Epidermal melanocyte (primary cell): ENCODE data around the gene EVPL.

Source experiments
- DNase-seq: peaks from one replicate; pipeline ENCODE4 v3.0.0; 2011; ENCODE audit warnings: low spot score; ENCODE audit not compliant: insufficient read length

The EVPL gene

DNA sequence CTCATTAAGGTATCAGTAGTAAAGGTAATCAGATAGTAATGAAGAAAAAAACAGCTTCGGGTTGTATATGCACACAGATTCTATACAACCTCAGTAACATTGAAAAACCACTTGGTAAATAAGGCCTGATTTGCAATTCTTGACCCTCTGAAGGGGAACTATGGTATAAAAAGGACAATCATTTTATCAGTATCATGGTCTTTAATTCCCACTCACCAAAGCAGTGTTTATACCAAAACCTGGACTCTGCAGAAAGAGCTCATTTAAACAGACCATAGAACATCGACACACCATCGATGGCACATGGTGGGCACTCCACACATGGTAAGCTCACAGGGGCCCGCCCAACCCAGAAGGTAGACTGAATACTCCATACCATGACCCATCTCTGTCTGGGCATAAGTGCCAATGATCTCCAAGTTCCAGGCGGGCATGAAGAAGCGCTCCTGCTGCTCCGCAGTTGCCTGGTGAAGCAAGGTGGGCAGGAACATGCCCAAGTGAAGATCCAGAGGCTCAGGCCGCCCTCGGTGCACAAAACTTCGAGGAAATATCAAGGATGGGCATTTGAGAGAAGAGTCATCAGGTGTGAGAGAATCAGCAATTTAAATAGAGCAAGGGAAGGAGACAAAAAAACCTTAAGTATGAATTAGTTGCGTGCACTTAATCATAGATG lies 67.1 kb downstream of the EVPL start:
- no peak for DNase-seq

DNA sequence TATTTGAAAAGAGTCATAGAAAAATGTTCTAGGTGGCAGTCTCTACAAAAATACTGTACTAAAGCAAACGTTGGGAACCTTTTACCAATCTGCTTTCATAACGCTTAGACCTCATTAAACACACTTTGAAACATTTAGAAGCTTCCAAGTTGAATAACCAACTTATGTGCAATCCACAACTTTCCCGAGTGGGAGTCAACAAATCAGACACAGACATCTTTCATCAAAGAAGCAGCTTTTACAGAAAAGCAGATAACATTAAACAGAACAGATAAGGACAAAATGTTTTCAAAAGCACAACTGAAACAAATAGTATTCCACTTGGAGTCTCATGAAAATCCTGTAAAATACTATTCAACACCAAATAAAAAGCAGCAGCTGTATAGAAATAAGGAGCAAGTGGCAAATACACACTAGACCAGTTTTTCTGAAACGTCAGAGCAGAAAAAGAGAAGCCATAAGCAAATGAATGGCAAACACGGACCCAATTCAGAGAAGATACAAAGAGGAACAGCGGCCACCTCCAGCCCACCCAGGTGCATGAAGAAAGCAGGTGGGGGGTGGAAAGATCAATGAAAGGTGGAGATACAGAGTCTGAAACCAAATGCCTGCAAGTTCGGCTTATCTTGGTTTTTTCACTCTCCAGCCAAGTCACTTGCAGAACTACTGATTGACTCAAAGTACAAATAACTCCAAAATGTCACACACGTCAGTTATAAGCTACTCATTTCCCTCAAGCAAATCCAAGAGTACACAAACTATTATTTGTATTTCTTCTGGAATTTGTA lies 67.9 kb downstream of the EVPL start:
- DNase-seq, result no peak
